HepG2 (cell line): Measurements from ENCODE around the gene GMEB1.

Experiments used
- ARNTL ChIP-seq: sonication (generic); formaldehyde crosslinking; IDR thresholded peaks from 2 replicates; pipeline ENCODE4 v1.4.0; 2020; ENCODE audit warnings: mild to moderate bottlenecking, missing genetic modification reagents
- CAMTA2 ChIP-seq: sonication (generic); formaldehyde crosslinking; IDR thresholded peaks from 2 replicates; pipeline ENCODE4 v1.4.0; 2020; ENCODE audit warnings: mild to moderate bottlenecking, missing genetic modification reagents, borderline replicate concordance
- CHD4 ChIP-seq: fragments of 200-600 bp; sonication (generic); IDR thresholded peaks from 2 replicates; pipeline ENCODE4 v1.7.0; 2017; ENCODE audit warnings: mild to moderate bottlenecking, low read length, borderline replicate concordance
- CREM ChIP-seq, 2 experiments: sonication (generic) in 1 of 2; formaldehyde crosslinking in 1 of 2; IDR thresholded peaks; 2 replicates each; pipeline versions ENCODE4 v1.4.0 to v1.6.1; 2016 to 2020; ENCODE audit warnings: antibody characterized with exemption in 1 of 2, mild to moderate bottlenecking in 1 of 2, missing genetic modification reagents in 1 of 2
- MTA1 ChIP-seq: sonication (generic); formaldehyde crosslinking; IDR thresholded peaks from 2 replicates; pipeline ENCODE4 v1.4.0; 2020; ENCODE audit warnings: missing genetic modification reagents, mild to moderate bottlenecking, borderline replicate concordance
- NR2F1 ChIP-seq, 2 experiments: fragments of 450-650 bp in 1 of 2; formaldehyde crosslinking in 1 of 2; IDR thresholded peaks; 2 replicates each; pipeline versions ENCODE4 v1.5.0 to v1.6.1; 2016 to 2020; ENCODE audit warnings: mild to moderate bottlenecking in 1 of 2, missing compliant biosample characterization in 1 of 2, missing genetic modification reagents in 1 of 2, moderate library complexity in 1 of 2
- RXRA ChIP-seq: sonication (generic); formaldehyde crosslinking; IDR thresholded peaks from 2 replicates; pipeline ENCODE4 v1.5.1; 2020; ENCODE audit warnings: missing genetic modification reagents
- ZBTB14 ChIP-seq: sonication (generic); formaldehyde crosslinking; IDR thresholded peaks from 2 replicates; pipeline ENCODE4 v1.4.0; 2020; ENCODE audit warnings: missing genetic modification reagents
- ZFY ChIP-seq: sonication (generic); formaldehyde crosslinking; IDR thresholded peaks from 2 replicates; pipeline ENCODE4 v1.4.0; 2020; ENCODE audit warnings: missing genetic modification reagents
- ZNF557 ChIP-seq: sonication (generic); formaldehyde crosslinking; IDR thresholded peaks from 2 replicates; pipeline ENCODE4 v1.4.0; 2020; ENCODE audit warnings: missing genetic modification reagents
- ZNF670 ChIP-seq: sonication (generic); formaldehyde crosslinking; IDR thresholded peaks from 2 replicates; pipeline ENCODE4 v1.8.0; 2022; ENCODE audit warnings: mild to moderate bottlenecking, missing genetic modification reagents, borderline replicate concordance
- TF ChIP-seq, protein P1 (sequence below): sonication (generic); formaldehyde crosslinking; IDR thresholded peaks from 2 replicates; pipeline ENCODE4 v1.5.0; 2020; ENCODE audit warnings: mild to moderate bottlenecking, missing genetic modification reagents, moderate library complexity

GRCh38 chr1:28718166-28718565 is 49.6 kb downstream of the GMEB1 start:
- TF ChIP-seq, protein P1, sequence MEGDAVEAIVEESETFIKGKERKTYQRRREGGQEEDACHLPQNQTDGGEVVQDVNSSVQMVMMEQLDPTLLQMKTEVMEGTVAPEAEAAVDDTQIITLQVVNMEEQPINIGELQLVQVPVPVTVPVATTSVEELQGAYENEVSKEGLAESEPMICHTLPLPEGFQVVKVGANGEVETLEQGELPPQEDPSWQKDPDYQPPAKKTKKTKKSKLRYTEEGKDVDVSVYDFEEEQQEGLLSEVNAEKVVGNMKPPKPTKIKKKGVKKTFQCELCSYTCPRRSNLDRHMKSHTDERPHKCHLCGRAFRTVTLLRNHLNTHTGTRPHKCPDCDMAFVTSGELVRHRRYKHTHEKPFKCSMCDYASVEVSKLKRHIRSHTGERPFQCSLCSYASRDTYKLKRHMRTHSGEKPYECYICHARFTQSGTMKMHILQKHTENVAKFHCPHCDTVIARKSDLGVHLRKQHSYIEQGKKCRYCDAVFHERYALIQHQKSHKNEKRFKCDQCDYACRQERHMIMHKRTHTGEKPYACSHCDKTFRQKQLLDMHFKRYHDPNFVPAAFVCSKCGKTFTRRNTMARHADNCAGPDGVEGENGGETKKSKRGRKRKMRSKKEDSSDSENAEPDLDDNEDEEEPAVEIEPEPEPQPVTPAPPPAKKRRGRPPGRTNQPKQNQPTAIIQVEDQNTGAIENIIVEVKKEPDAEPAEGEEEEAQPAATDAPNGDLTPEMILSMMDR, result no peak
- no peak for TF ChIP-seq ZBTB14 (CRISPR knock-in tag)
- no peak for TF ChIP-seq RXRA (CRISPR knock-in tag)
- no peak for TF ChIP-seq ZNF670
- no peak for TF ChIP-seq CREM (IDR thresholded peaks at IDR 0.05)
- TF ChIP-seq CREM (CRISPR knock-in tag; IDR thresholded peaks at IDR 0.05), result no peak
- no peak for TF ChIP-seq MTA1 (CRISPR knock-in tag)
- no peak for TF ChIP-seq CHD4
- no peak for TF ChIP-seq ZFY (CRISPR knock-in tag)
- no peak for TF ChIP-seq ZNF557 (CRISPR knock-in tag)
- no peak for TF ChIP-seq CAMTA2 (CRISPR knock-in tag)
- TF ChIP-seq ARNTL (CRISPR knock-in tag), result no peak
- TF ChIP-seq NR2F1 (CRISPR knock-in tag; IDR thresholded peaks at IDR 0.05), result no peak
